NCI-H146 treated with DMSO at 0.1 percent for 48 hours (cell line): Measurements from ENCODE around the gene RMI2.
"Not testable (repeated sequence)": the region's sequence is repeated elsewhere in the genome, so short reads cannot be mapped to it uniquely, and the experiment has no call there.

Experiments
- DNase-seq: peaks from one replicate; lab custom pipeline; 2025; ENCODE audit not compliant: unreplicated experiment; lab: John Stamatoyannopoulos, UW

Gene RMI2

DNA sequence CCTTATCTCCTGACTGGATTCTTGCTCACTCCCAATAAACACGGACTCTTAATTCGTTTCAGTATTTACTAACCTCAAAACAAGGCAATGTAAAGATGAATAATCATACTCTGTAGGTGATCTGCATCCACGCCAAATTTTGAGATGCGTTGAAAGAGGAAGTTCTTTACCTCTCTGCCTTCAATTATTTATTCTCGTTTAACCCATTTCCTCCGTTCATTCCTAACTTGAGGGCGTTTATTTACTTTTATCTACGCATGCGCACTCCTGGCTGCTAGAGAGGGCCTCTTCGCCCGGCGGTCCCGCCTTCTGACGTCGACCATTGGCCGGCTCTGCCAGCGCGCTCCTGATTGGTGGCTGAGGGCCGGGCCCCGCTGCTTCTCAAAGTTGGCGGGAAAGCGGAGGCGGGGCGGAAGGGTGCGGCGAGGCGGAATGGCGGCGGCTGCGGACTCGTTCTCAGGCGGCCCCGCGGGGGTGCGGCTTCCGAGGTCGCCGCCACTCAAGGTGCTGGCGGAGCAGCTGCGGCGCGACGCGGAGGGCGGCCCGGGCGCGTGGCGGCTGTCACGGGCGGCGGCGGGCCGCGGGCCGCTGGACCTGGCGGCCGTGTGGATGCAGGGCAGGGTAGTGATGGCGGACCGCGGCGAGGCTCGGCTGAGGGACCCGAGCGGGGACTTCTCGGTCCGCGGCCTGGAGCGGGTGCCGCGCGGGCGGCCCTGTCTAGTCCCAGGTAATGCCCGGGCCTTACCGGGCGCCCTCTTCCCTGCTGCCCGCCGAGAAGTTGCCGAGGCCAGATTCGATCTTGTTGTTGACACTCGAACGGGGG is at the start of gene RMI2:
Gene RMI2, plus strand, starts transcription at position 420 of the 823 bp plus-strand sequence. Its CDS starts 13 bp downstream, at position 433.
- peak; percentile 98 for DNase-seq

DNA sequence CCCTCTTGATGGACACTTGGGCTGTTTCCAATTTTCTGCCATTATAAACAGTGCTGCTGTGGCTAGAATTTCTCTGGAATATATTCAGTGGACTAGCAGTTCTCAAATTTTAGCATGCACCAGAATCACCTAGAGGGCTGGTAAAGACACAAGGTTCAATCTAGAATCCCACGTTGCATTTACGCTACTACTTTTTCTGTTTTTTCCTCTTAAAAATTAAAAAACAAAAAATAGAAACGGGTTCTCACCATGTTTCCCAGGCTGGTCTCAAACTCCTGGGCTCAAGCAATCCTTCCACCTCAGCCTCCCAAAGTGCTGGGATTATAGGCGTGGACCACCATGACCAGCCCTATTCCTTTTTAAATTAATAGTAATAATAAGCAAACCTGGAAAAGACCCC is 49.6 kb upstream of the RMI2 start:
- no peak for DNase-seq

- no peak for DNase-seq
Observed at GRCh38 chr16:11296351-11296705, 48.9 kb upstream of the RMI2 start.

GRCh38 chr16:11296706-11297491 is 48.4 kb upstream of the RMI2 start:
- DNase-seq, result no peak

DNA sequence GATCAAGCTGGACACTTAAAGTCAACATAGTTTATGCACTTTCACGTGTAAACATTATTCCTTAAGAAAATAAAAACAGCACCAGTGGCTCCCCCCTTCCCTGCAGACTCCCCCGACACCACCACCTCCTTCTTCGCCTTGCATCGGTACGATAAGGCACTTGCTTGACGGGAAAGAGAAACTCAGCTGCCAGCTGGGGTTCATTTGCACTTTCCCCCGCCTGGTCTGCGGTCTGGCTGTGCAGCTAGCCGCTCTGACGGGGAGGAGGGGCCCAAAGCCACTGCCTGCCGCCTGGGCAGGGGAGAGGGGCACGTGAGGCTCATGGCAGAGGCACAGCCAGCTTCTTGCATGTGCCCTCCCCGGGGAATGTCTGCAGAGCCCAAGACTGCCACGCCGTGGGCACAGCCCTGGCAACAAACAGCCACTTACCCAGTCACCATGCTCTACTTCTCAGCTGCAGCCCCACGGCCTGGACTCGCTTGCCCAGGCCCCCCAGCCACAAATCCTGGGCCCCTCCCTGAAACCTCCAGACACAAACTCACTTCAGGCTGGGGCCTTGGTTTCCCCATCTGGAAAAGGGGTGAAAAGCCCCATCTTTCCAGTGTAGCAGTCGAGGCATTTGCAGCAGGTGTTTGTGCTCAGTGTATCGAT is 47.6 kb upstream of the RMI2 start:
- no peak for DNase-seq

- no peak for DNase-seq
Observed at GRCh38 chr16:11298143-11298900, 46.9 kb upstream of the RMI2 start.

GRCh38 chr16:11298950-11299547 is 46.2 kb upstream of the RMI2 start:
- DNase-seq, result not testable (repeated sequence)

GRCh38 chr16:11299865-11300559 is 45.2 kb upstream of the RMI2 start:
- DNase-seq, result no peak

- DNase-seq, result no peak
Observed at GRCh38 chr16:11300560-11300892, 44.7 kb upstream of the RMI2 start.

DNA sequence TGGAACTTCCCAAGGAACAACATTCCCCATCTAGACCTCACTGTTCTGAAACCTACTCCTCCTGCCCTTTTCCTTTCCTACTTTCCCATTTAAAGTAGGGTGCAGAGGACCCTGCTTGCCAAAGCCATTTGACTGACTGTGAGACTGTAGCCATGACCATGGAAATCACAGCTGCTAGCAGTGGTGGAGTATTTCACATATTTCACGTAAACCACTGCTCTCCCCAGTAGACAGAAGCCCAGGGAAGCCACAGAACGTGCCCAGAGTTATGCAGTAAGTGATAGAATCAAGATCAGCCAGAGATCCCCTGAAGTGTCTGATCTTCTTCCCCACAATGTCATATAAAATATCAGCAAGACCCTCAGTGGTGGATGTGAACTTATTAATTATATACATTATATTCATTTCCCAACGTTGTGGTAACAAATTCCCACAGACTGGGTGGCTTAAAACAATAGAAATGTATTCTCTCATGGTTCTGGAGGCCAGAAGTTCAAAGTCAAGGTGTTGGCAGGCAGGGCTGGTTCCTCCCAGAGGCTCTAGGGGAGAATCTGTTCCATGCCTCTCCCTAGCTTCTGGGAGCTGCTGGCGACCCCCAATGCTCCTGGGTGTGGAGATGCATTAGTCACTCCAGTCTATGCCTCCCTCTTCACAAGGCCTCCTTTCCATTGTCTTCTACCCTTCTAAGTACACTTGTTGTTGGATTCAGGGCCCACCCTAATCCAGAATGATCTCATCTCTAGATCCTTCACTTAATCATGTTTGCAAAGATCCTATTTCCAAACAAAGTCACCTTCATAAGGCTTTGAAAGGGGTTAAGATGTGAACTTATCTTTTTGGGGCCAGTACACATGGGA is 43.4 kb upstream of the RMI2 start:
- DNase-seq, result no peak

DNA sequence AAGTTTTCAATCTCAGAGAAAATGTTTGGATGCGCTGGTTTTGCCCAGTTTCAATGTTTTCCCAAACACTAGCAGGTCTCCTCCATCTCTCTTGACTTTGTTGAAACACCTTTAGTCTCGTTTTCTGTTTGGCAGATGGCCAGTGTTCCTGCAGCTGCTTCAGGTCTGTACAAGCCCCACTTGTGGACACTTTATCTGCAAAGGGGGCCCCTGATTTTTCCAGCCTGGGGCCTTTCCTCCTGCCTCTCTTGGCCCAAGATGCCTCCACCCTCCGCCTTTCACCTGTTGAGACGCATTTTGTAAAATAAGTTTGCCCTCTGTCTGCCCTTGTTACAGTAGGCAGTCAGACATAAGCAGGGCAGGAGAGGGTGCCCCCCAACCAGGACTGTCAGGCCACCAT is 42.3 kb upstream of the RMI2 start:
- DNase-seq, result peak; percentile 37

DNA sequence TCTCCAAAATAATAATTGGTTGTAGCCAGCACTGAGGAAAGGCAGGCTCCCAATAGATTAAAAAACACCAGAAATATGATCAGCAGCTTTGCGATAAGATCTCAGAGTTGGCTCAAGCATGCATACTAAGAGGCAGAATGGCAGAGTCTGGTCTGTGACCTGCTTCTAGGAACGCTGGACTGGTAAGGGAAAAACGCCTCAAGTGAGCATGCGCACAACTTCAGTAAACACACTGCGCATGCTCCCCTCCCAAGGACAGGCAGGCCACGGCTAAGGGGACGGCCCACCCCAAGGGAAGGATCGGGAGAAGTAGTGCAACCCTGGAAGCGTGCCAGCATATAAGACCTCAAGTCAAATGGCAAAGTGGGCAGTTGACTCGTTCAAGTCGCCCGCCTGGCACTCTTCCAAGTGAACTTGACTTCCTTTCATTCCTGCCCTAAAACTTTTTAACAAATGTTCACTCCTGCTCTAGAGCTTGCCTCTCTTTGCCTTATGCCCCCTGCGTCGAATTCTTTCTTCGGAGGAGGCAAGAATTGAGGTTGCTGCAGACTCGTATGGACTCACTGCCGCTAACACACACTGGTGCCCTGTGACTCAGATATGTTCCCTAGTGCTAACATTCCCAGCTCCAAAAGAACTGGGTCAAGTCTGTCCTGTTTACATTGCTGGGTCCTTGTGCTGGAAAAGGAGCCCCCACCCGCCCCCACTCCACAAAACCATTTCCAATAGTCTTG is 41.7 kb upstream of the RMI2 start:
- DNase-seq, result no peak

GRCh38 chr16:11306381-11306780 is 38.9 kb upstream of the RMI2 start:
- DNase-seq, result no peak

DNA sequence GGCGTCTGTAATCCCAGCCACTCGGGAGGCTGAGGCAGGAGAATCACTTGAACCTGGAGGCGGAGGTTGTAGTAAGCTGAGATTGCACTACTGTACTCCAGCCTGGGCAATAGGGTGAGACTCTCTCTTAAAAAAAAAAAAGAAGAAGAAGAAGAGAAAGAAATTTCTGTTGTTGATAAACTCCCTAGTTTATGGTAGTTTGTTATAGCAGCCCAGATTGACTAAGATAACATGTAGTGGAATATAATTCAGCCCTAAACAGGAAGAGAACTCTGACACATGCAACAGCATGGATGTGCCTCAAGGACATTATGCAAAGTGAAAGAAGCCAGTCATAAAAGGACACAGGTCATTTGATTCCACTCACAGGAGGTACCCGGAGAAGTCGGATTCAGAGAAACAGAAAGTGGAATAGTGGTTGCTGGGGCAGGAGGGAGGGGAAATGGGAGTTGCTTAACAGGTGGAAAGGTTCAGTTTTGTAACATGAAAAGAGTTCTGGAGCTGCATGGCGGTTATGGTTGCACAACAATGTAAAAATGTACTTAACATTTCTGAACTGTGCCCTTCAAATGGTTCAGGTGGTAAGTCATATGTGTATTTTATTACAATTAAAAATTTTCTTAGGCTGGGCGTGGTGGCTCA is 38.1 kb upstream of the RMI2 start:
- no peak for DNase-seq

- DNase-seq, result no peak
Observed at GRCh38 chr16:11307639-11308492, 37.4 kb upstream of the RMI2 start.

GRCh38 chr16:11308493-11309283 is 36.6 kb upstream of the RMI2 start:
- DNase-seq, result no peak
